Activated naive CD8-positive, alpha-beta T cell (primary cell): ENCODE data around the gene ASCC3.
A peak's percentile ranks its signal among the peaks of the same experiment; 100 is the strongest.

Experiments used
- H3K27ac Mint-ChIP-seq: one replicate; pipeline ENCODE4 v1.8.0; 2021; ENCODE audit warnings: mixed read lengths
- H3K27me3 Mint-ChIP-seq: one replicate; pipeline ENCODE4 v1.8.0; 2021; ENCODE audit warnings: mixed read lengths
- H3K36me3 Mint-ChIP-seq: one replicate; pipeline ENCODE4 v1.8.0; 2021; ENCODE audit warnings: mixed read lengths
- H3K4me1 Mint-ChIP-seq: one replicate; pipeline ENCODE4 v1.8.0; 2021; ENCODE audit warnings: low read depth, mixed read lengths
- H3K4me3 Mint-ChIP-seq: one replicate; pipeline ENCODE4 v1.8.0; 2021; ENCODE audit warnings: mild to moderate bottlenecking, mixed read lengths
- H3K9me3 Mint-ChIP-seq: one replicate; pipeline ENCODE4 v1.8.0; 2021; ENCODE audit warnings: low read depth, mixed read lengths

ASCC3 gene, protein sequence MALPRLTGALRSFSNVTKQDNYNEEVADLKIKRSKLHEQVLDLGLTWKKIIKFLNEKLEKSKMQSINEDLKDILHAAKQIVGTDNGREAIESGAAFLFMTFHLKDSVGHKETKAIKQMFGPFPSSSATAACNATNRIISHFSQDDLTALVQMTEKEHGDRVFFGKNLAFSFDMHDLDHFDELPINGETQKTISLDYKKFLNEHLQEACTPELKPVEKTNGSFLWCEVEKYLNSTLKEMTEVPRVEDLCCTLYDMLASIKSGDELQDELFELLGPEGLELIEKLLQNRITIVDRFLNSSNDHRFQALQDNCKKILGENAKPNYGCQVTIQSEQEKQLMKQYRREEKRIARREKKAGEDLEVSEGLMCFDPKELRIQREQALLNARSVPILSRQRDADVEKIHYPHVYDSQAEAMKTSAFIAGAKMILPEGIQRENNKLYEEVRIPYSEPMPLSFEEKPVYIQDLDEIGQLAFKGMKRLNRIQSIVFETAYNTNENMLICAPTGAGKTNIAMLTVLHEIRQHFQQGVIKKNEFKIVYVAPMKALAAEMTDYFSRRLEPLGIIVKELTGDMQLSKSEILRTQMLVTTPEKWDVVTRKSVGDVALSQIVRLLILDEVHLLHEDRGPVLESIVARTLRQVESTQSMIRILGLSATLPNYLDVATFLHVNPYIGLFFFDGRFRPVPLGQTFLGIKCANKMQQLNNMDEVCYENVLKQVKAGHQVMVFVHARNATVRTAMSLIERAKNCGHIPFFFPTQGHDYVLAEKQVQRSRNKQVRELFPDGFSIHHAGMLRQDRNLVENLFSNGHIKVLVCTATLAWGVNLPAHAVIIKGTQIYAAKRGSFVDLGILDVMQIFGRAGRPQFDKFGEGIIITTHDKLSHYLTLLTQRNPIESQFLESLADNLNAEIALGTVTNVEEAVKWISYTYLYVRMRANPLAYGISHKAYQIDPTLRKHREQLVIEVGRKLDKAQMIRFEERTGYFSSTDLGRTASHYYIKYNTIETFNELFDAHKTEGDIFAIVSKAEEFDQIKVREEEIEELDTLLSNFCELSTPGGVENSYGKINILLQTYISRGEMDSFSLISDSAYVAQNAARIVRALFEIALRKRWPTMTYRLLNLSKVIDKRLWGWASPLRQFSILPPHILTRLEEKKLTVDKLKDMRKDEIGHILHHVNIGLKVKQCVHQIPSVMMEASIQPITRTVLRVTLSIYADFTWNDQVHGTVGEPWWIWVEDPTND (N-terminal part only)

GRCh38 chr6:100880853-100881706, at the start of gene ASCC3:
TSS of gene ASCC3 (minus strand) at chr6:100881329. CDS start at chr6:100867997, 13,332 bp downstream.
- peak within 1 kb of the TSS; percentile 100 for H3K4me3 Mint-ChIP-seq
- H3K27ac Mint-ChIP-seq: peak within 1 kb of the TSS; percentile 99
- no peaks in the 10 kb centered on the region for H3K9me3 Mint-ChIP-seq
- H3K36me3 Mint-ChIP-seq: peaks cover 2% of the 10 kb centered on the region
- peaks cover 47% of the 10 kb centered on the region for H3K4me1 Mint-ChIP-seq
- no peaks in the 10 kb centered on the region for H3K27me3 Mint-ChIP-seq

DNA sequence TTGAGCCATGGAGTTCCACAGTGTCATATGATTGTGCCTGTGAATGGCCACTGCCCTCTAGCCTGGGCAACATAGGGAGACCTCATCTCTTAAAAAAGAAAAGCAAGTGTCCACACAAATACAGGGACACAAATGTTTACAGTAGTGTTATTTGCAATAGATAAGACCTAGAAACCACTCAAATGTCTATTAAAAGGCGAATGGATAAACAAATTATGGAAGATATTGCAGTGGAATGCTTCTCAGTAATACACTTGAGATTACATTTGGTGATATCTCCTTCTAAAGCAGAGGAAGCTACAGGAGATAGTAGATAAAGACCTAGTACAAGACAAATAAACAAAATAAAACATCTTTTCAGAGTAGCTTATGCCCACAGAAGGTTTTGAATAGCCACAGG, 44.6 kb upstream of the ASCC3 start:
- H3K27ac Mint-ChIP-seq: no peak overlapping the region
- no peaks in the 10 kb centered on the region for H3K4me1 Mint-ChIP-seq
- H3K9me3 Mint-ChIP-seq: no peaks in the 10 kb centered on the region
- no peaks in the 10 kb centered on the region for H3K36me3 Mint-ChIP-seq
- H3K27me3 Mint-ChIP-seq: peaks cover 2% of the 10 kb centered on the region
- H3K4me3 Mint-ChIP-seq: no peak overlapping the region

DNA sequence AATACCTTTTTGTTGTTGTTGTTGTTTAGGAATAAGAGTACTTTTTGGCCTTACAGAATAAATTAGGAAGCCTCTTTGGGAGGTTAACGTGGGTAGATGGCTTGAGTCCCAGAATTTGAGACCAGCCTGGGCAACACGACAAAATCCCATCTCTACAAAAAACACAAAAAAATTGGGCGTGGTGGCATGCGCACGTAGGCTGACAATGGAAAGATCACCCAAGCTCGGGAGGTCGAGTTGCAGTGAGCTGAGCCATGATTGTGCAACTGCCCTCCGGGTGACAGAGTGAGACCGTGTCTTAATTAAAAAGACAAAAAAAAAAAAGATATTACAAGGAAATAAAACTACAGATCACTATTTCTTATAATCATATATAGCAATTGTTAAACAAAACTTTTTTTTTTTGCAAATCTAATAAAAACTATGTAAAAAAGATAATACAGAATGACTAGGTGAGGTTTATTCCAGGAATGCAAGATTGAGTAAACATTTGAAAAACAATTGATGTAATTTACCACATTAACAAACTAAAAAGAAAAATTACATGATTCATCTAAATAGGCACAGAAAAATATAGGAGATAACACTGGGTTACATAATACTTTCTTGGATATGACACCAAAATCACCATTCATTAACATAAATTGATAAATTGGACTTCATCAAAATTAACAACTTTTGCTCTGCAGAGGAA, 43.6 kb upstream of the ASCC3 start:
- no peak overlapping the region for H3K27ac Mint-ChIP-seq
- no peaks in the 10 kb centered on the region for H3K4me1 Mint-ChIP-seq
- H3K36me3 Mint-ChIP-seq: no peaks in the 10 kb centered on the region
- H3K4me3 Mint-ChIP-seq: no peak overlapping the region
- H3K27me3 Mint-ChIP-seq: peaks cover 8% of the 10 kb centered on the region
- H3K9me3 Mint-ChIP-seq: no peaks in the 10 kb centered on the region

DNA sequence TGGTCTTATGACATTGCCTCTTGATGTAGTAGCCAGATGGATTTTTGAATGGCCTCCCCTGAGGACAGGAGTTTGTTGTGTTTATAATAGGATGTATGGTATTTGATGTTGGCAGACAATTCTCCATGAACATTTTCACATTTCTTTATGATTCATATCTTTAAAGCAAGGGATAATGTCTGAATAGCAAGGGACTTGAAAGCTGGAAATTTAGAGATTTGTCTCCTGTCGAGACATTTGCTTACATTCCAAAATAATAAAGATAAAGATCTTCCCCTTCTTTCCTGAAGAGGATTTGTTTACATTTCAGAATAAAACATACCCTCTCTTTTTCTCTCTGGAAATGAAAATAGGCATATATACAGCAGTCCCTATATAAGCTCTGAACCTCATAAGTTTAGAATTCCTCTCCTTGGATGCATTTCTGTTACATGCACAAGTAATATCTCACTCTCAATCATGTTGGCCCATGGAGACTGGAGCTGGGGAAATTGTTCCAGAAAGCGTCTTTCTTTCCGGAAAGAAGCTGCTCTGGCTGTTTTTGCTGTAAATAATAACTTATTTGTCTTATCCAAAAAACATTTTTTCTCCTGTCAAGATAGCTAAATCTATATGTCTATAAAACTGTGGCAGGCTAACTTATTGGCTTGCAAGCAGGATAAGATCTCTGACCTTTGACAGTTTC, 42.5 kb upstream of the ASCC3 start:
- no peak overlapping the region for H3K27ac Mint-ChIP-seq
- H3K36me3 Mint-ChIP-seq: no peaks in the 10 kb centered on the region
- no peak overlapping the region for H3K4me3 Mint-ChIP-seq
- peaks cover 8% of the 10 kb centered on the region for H3K27me3 Mint-ChIP-seq
- H3K4me1 Mint-ChIP-seq: no peaks in the 10 kb centered on the region
- H3K9me3 Mint-ChIP-seq: no peaks in the 10 kb centered on the region

GRCh38 chr6:100920028-100920605, 39.0 kb upstream of the ASCC3 start:
- no peak overlapping the region for H3K4me3 Mint-ChIP-seq
- no peaks in the 10 kb centered on the region for H3K9me3 Mint-ChIP-seq
- peaks cover 10% of the 10 kb centered on the region for H3K27me3 Mint-ChIP-seq
- H3K27ac Mint-ChIP-seq: no peak overlapping the region
- no peaks in the 10 kb centered on the region for H3K36me3 Mint-ChIP-seq
- H3K4me1 Mint-ChIP-seq: no peaks in the 10 kb centered on the region

GRCh38 chr6:100918152-100918551, 37.0 kb upstream of the ASCC3 start:
- no peaks in the 10 kb centered on the region for H3K9me3 Mint-ChIP-seq
- no peaks in the 10 kb centered on the region for H3K36me3 Mint-ChIP-seq
- no peaks in the 10 kb centered on the region for H3K4me1 Mint-ChIP-seq
- H3K4me3 Mint-ChIP-seq: no peak overlapping the region
- H3K27ac Mint-ChIP-seq: no peak overlapping the region
- peaks cover 17% of the 10 kb centered on the region for H3K27me3 Mint-ChIP-seq

- Mint-ChIP-seq H3K36me3 (no peaks in the 10 kb centered on the region), H3K9me3 (no peaks in the 10 kb centered on the region), H3K4me1 (no peaks in the 10 kb centered on the region), H3K27me3 (peaks cover 15% of the 10 kb centered on the region), H3K27ac (no peak overlapping the region), H3K4me3 (no peak overlapping the region)
These were observed 34.7 kb upstream of the ASCC3 start for GRCh38 chr6:100915876-100916275.

GRCh38 chr6:100913400-100914276, 32.5 kb upstream of the ASCC3 start:
- H3K4me3 Mint-ChIP-seq: peak overlapping the region; percentile 18
- H3K9me3 Mint-ChIP-seq: no peaks in the 10 kb centered on the region
- peaks cover 9% of the 10 kb centered on the region for H3K27me3 Mint-ChIP-seq
- H3K36me3 Mint-ChIP-seq: no peaks in the 10 kb centered on the region
- no peak overlapping the region for H3K27ac Mint-ChIP-seq
- no peaks in the 10 kb centered on the region for H3K4me1 Mint-ChIP-seq

DNA sequence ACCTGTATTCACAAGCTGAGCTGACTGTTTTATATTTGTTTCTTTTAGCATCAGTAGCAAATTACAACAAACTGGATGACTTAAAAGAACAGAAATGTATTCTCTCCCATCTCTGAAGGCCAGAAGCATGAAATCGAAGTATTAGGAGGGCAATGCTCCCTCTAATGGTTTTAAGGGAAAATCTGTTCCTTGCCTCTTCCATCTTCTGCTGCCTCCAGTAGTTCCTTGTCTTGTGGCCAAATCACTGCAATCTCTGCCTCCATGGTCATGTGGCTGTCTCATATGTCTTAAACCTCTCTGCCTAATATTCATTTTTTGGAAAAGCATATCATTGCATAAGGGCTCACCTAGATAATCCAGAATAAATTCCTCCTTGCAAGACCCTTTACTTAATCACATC, 25.2 kb upstream of the ASCC3 start:
- Mint-ChIP-seq H3K27ac (no peak overlapping the region), H3K9me3 (no peaks in the 10 kb centered on the region), H3K4me1 (peaks cover 2% of the 10 kb centered on the region), H3K4me3 (no peak overlapping the region), H3K36me3 (no peaks in the 10 kb centered on the region), H3K27me3 (no peaks in the 10 kb centered on the region)

DNA sequence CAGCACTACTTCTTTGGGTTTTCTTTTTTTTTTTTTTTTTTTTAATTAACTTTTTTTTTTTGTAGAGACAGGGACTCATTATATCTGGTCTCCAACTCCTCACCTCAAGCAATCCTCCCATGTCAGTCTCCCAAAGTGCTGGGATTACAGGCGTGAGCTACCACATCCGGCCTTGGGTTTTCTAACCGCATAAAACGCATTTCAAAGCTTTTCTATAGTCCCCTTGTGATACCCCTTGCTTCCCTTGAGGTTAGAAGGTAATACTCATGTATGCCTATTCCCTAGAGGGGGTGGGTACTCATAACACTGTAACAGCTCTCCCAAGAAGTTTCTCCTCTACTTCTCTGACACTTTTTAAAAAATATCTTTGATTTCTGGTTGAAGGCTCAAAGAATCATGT, 23.9 kb upstream of the ASCC3 start:
- H3K4me3 Mint-ChIP-seq: no peak overlapping the region
- no peak overlapping the region for H3K27ac Mint-ChIP-seq
- no peaks in the 10 kb centered on the region for H3K27me3 Mint-ChIP-seq
- no peaks in the 10 kb centered on the region for H3K9me3 Mint-ChIP-seq
- H3K4me1 Mint-ChIP-seq: peaks cover 2% of the 10 kb centered on the region
- H3K36me3 Mint-ChIP-seq: no peaks in the 10 kb centered on the region

DNA sequence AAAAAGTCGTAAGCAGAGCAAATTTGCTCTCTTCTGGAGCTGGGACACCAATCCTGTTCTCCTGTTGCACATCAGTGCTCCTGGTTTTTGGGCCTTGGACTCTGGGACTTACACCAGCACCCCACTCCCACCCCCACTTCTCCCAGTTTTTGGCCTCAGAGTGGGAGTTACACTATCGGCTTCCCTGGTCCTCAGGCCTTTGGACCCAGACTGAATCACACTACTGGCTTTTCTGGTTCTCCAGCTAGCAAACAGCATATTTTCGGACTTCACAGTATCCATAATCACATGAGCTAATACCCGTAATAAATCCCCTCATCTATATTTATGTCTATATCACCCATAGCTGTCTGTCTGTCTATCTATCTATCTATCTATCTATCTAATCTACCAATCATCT, 23.2 kb upstream of the ASCC3 start:
- H3K36me3 Mint-ChIP-seq: no peaks in the 10 kb centered on the region
- H3K4me1 Mint-ChIP-seq: peaks cover 2% of the 10 kb centered on the region
- no peaks in the 10 kb centered on the region for H3K27me3 Mint-ChIP-seq
- no peak overlapping the region for H3K27ac Mint-ChIP-seq
- H3K4me3 Mint-ChIP-seq: no peak overlapping the region
- H3K9me3 Mint-ChIP-seq: no peaks in the 10 kb centered on the region

GRCh38 chr6:100901582-100901981, 20.5 kb upstream of the ASCC3 start:
- Mint-ChIP-seq H3K4me1 (peaks cover 2% of the 10 kb centered on the region), H3K4me3 (no peak overlapping the region), H3K36me3 (peaks cover 4% of the 10 kb centered on the region), H3K9me3 (no peaks in the 10 kb centered on the region), H3K27ac (no peak overlapping the region), H3K27me3 (no peaks in the 10 kb centered on the region)
